GM21737 (cell line): Measurements from ENCODE around the gene SLCO3A1.

Experiments used
- ATAC-seq: cut with Tn5 transposase; IDR thresholded peaks from one replicate; pipeline ENCODE4 v1.9.1; 2021; ENCODE audit warnings: mild to moderate bottlenecking, moderate library complexity; ENCODE audit not compliant: unreplicated experiment

Gene SLCO3A1

DNA sequence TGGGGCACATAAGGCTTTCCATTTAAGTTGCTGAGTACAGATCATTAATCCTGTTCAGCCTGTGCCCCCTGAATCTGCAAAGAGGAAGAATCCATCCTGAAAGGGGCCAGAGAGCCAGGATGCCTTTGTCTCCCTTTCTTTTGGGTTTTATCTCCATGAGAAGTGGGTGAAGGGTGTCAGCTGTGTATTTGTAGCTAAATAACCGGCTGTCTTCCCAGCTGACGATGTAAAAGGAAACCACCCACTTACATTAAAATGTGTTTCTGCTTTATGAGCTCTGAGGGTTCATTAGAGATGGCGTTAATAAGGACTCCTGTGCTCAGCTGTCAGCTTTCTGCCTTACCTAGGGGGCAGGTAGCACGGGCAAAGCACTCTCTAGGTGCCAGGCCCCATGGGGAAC lies 83.4 kb downstream of the SLCO3A1 start:
- no peak for ATAC-seq

DNA sequence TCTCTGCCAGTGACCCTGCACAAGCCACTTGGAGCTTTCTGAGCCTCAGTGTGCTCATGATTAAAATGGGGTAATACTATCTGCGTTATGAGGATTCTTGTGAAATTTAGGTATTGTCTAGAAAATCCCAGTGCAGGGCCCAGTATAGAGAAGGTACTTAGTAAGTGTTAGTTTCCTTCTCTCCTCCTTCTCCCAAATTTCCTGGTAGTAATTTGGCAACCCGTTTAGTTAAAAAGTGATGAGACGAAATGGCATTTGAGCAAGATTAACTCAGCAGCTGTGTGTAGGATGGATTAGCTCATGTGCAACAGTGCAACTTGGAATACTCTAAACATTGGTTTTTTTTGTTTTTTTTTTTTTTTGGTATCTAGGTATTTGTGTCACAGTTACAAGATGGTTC lies 84.6 kb downstream of the SLCO3A1 start:
- ATAC-seq = no peak

DNA sequence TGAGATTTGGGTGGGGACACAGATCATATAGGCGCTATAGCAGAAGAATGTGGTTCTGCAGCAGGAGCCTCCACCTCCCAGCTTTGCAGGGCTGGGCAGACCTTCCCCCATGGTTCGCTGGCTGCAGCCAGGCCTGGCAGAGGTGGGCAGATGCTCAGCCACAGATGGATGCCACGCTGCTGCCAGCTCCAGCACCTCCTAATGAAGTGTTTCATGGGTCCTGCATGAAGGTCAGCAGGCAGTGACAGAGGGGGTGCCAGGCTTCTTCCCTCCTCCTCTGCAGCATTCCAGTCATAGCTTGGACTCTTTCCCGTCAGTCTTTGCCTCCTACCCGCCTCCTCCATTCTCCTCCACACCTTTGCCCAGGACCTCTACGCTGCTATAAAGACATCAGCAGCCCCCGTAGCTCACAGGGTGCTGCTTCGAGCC lies 85.9 kb downstream of the SLCO3A1 start:
- ATAC-seq = no peak

DNA sequence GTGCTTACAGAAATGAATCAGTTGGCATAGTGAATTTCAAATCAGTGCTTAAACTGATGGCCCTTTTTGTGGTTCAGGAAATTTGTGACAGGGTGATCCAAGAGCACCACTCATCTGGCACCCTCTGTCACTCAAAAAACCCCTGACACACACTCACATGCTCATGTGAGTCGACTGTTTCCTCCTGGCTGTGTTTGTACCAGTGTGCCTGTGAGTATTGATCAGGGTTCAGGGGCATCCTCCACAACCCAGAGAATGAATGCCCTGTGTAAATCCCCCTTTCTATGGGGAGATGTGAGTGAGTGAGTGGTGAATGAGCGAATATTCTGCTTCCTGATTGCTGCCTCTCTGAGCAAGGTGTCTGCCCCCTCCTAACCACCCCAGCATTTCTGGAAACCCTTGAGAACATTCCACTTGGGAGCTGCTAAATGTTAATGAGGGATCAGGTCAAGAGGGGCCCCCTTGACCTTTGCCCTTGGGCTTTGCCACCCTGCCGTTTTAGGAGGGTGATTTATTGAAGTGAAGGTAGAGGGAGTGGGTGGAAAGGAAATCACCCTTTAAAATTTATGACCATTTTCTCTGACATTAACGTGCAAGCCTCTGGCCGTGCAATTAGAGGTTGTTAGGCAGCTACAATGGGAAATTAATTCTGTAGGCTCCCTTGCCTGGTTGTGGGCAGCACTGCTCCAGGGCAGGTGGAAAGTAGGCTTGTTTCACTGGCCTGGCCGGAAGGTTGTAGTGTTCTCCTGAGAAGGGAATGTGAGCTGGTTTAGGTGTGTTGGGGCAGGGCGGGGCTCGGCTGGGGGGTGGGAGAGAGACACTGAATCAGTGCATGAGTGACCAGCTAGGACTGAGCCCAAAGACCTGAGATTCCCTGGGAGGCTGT lies 87.2 kb downstream of the SLCO3A1 start:
- no peak for ATAC-seq

DNA sequence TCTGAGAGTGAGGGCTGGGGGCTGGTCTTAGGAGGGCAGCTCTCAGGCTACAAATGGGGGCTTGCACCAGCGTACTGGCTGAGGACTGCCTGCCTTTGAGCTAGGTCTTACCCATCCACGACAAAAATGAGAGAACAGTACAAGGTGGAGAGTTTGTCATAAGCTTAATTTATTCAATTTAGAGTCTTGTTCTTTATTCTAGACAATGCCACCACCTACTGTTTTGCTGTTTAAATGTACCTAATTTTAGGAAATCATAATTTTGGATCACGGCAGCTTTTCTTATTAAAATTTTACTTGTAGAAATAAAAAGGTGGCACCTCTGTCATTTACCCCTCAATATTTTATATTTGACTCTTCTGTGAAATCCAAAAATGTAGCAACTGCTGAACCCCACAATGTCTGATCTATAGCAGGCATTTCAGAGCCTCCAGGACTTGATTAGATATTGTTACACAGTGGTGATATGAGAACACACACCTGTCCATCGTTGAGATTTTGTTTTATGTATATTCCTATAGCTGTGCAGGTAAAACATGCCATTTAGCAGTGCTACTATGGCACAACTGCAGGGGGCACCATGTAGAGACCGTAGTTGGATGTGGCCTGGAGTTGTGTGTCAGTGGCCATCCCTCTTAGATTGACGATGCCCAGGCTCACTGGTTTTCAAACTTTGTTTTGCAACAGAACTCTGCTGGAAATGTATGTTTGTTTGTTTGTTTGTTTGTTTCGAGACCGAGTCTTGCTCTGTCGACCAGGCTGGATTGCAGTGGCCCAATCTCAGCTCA lies 88.6 kb downstream of the SLCO3A1 start:
- no peak for ATAC-seq

DNA sequence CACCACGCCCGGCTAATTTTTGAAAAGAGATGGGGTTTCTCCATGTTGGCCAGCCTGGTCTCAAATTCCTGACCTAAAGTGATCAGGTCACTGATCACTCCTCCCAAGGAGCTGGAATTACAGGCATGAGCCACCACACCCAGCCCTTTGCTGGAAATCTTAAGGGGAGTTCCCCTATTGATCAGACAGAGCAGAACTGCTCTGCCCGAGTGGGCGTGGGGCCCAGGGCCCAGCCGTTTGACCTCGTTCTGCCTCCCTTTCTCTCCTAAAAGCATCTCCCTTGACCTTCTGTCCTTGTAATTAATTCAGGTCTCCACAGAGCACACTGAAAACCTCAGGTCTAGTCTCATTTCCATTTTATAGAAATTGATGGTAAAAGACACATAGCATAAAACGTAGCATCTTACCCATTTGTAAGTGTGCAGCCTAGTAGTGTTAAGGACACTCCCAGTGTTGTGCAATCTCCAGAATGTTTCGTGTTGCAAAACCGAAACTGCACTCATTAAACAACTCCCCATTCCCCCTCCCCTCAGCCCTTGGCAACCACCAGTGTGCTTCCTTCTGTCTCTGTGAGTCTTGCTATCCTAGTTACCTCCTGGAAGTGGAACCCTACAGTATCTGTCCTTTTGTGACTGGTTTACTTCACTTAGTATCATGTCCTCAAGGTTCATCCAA lies 89.3 kb downstream of the SLCO3A1 start:
- ATAC-seq = no peak

DNA sequence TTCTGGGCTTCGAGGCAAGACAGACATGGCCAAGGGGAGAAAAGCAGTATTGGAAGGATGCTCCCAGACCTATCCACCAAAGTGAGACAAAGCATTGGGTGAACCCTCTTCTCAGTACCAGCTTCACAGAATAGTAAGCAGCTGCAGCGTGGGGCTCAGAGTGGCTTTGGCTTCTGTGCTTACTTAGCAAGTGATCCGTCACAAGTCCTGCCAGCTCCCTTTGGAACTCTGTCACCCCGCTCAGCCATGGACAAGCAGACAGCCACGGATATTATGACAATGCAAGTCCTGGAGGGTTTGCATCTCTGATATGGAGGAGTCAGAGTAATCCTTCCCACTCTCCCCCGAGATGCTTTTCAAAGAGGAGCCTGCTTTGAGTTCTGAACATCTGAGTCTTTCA lies 90.8 kb downstream of the SLCO3A1 start:
- no peak for ATAC-seq

DNA sequence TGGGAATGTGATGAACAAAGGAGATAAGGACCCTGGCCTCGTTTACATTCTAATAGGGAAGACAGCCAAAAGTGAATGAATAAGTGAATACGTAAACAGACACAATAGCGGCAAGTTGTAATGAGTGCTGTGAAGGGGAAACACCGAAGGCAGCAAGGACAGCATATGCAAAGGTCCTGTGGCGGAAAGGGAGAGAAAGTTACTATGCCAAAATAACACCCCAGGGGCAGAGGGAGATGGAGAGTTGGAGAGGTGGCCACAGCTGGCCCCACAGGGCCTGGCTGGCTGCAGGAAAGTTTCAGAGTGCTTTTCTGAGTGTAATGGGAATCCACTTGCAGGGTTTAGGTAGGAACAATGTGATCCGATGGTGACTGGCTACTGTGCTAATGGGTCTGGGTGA lies 91.9 kb downstream of the SLCO3A1 start:
- no peak for ATAC-seq

DNA sequence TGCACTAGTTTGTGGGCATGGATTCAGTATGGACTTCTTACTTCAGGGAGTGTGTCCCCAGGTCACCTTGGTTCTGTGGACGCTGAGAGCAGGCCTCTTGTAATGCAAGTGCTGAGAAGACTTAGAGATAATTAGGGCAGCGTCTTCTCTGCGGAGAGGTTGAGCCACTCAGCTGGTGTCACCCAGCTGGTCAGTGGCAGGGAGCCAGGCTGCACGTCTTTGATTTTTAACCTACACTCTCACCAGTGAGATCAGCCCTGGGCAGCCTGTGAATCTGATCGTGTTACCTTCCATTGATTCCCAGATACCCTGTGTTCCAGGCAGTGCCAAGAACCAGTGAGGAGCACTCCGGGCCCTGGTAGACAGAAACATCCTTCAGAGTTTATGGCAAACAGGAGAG lies 92.6 kb downstream of the SLCO3A1 start:
- ATAC-seq = no peak

DNA sequence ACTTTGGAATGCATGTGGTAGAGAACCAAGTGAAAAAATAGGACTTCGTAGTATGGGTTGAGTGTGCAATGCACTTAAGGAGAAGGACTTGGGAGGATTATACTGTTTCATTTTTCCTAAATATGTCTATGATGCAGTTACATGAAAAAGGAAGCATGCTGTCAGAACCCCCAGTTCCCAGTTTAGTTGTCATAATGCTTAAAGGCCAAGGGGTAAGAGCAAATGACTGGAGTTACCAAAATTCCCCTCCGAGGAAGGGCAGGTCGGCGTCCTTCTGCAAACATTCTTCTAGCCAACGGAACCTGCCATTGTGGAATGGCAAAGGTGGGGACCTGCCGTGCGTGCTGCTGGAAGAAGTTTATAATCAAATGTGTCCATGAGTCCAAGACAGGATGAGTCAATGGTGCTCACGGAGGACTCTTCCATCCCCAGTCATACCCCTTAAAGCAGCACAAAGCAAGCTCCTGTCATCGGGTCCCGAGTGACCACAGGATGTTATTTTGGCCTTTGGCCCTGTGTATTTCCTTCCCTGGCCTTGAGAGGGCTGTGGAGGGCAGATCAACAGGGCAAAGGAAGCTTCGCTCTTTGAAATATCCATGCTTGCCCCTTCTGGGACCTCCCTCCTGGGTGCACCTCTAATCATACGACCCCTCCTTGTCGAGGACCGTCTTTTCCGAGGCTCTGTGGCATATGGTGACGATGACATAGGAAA lies 93.2 kb downstream of the SLCO3A1 start:
- no peak for ATAC-seq

DNA sequence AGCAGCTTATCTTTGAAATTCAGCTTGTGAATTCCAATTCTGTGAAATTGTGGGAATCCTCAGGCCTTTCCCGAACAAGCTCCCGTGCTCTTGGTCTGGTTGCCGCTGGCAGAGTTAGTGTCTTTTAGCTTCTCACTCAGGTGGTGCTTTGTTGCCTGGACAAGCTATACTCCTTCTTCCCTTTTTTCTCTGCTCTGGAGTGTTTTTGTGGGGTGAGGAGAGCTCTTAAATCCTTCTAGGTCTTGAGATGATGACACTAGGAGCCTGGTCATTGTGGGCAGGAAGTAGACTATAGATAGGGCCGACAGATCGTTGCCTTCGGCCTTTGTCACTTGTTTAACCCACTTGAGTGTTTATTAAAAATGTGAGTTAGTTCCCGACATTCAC lies 93.8 kb downstream of the SLCO3A1 start:
- ATAC-seq = no peak

DNA sequence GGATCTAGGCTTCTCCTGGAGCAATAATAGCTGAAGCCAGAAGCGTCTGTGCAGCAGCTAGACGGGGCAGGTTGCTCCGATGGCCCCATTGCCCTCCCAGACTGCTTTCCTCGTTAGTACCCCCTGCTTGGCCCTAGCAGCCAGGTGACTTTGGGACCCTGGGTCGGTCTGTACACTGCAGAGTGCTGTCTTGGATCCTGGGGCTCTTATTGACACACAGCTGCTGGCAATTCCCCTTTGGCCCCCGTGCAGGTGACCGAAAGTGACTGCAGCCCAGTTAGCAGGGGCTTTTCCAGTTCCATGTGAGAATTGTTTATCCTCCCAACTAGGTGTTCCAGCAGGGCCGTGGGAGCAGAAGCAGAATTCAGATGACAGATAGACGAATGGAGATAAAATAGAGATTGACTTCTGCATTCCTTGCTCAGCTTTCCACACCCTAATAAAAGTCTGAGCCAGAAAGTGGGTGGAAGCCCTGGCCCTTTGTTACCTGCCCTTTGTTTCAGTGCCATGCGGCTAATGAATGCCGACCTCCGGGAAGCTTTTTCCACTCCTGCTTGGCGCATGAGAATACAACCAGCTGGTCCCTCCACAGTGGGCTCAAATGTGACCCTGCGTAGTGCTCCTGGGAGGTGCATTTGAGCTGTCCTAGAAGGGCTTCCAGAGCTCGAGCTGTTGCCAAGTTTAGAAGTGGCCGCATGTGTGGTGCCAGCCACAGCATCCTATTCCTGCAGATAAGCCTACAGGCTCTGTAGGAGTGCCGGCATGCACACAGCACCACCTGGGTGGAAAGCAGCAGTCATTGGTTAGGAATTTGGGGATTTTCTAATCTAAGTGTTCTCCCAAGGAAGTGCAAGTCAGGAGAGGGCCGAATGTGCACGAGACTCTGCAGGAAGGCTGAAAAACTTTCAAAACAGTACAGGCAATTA lies 94.4 kb downstream of the SLCO3A1 start:
- no peak for ATAC-seq

DNA sequence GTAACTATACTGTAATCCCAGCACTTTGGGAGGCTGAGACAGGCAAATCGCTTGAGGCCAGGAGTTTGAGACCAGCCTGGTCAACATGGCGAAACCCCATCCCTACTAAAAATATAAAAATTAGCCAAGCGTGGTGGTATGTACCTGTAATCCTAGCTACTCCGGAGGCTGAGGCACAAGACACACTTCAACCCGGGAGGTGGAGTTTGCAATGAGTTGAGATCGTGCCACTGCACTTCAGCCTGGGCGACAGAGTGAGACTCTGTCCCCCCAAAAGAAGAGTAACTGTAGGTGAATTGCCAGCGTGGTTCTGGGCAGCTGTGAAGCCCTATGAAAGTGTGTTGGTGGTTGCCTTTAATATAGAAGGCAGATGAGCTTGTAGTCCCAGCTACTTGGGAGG lies 95.9 kb downstream of the SLCO3A1 start:
- ATAC-seq = no peak

DNA sequence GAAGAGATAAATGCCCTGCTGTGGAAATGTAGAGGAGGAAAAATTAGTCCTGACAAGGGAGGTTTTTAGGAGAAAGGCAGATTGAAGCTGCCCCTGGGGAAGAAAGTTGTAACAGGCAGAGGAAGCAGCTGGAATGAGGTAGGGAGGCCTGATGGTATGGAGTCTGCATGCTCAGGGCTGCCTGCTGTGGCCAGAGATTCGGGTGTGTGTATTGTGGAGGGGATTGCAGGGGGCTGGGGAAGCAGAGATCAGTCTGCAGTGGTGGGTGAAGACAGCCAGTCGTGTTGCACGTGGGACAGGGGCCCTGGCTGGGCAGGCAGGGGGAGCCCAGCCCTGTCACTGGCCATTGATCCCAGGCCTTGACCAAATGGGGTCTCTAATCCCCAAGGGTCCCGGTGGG lies 96.5 kb downstream of the SLCO3A1 start:
- ATAC-seq = no peak

DNA sequence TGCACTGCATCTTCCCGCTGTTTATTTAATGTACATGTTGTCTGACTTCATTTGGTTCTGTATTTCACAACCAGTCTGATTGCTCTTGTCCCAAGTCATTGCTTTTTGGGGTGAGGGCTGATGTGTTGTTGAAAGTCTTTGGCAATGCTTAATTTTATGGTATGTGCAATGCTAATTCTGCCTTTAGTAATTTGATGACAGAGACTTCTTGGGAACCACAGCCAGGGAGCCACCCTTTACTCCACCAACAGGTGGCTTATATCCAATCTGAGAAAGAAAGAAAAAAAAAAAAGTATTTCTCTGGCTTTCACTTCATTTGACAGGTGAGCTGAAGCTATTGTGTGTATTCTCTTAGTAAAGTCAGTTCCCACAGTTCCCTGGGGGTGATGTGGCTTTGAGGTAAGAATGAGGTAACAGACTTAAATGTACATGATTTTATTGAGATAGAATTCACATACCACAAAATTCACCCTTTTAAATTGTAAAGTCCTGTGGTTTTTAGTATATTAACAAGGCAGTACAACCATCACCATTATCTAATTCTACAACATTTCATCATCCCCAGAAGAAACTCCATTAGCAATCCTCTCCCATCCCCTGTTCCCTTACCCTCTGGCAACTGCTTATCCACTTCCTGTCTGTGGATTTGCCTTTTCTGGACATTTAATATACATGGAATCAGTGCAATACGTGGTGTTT lies 97.3 kb downstream of the SLCO3A1 start:
- ATAC-seq = no peak

DNA sequence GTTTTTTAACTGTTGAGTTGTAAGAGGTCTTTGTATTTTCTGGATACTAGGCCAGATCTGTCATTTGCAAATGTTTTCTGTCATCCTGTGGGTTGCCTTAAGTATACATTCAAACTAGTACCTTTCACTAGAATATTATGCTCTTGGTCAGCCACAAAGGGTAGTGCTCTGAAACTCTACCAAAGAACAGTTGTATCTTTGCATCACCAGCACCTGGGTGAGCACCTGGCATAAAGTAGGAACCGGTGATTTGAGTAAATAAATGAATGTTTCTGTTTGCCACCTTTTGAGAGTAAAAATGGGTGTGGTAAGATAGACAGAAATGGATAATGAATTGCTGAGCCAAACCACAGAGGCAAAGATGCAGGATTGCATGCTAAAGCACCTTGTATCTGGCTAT lies 98.7 kb downstream of the SLCO3A1 start:
- no peak for ATAC-seq

DNA sequence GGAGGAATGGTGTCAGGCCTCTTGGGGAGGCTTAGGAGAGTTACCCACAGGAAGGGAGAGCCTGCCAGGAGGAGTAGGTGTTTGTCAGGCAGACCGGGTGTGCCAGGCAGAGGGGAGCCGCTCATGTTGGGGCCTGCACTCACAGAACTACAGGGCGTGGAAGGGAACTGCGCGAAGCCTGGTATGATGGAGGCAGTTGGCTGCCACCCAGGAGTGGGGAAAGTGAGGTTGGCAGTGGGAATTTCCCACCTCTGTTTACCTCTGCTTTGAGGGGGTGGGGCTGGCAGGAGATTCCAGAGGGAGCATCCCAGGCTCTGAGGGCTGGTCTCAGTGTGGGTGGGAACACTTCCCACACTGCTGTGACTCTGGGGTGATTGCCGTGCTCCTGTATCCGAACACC lies 99.9 kb downstream of the SLCO3A1 start:
- no peak for ATAC-seq

DNA sequence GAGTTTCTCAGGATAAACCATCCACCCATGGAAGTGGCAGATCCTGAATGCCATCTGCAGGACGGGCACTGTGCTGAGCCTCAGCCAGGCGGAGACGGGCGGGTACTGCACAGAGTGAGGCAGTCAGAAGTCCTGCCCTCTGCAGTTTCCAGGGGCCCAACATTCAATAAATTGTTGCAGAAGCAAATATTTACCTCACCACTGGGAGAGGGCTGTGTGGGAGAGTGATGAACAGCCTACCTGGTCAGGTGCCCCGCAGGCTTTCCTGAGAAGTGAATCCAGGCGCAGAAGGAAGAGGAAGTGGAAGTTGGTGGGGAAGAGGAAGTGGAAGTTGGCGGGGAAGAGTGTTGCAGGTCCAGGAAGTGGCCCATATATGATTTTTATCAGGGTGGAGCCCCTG lies 100.8 kb downstream of the SLCO3A1 start:
- ATAC-seq = no peak

DNA sequence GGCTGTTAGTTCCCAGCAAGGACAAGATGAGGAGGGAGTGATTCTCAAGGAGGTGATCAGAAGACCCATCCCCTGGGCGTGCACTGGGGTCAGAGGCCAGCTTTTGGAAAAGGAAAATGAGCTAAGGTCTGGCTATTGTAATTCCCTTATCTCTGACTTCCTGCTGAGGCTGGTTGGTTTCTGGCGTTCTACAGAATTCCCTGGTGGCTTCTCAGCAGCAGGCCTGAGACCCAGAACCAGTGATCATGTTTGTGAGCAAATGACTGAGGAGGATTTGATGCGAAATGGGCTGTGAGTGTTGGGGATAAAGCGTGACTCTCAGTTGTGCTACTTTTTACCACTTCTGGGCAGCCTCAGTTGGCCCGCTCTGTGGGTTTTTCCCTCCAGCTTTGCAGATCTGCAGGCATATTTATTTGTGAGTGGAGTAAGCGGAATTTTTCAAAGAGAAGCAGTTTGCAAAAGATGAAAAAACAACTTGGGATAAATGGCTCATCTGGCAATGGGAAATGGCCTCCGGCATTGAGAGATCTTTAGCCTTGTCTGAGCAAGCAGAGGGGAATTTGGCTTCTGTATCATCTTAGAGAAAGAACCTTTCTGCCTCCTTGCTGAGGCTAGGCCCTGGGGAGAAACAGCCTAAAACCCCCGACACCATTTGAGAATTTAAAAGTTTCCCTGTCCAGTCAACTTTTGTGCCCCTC lies 102.7 kb downstream of the SLCO3A1 start:
- no peak for ATAC-seq
